Measurements from ENCODE around the gene IP6K2.

IP6K2 gene

GRCh38 chr3:48692551-48692950 is 24.5 kb downstream of the IP6K2 start:
- in situ Hi-C loops (cut with MboI; ENCODE audit: low sequenced_read_pairs), result no loop called here

- in situ Hi-C loops (cut with MboI; ENCODE audit: low sequenced_read_pairs), result no loop called here
Measured at GRCh38 chr3:48690846-48691458, 26.1 kb downstream of the IP6K2 start.

GRCh38 chr3:48689384-48689783 is 27.6 kb downstream of the IP6K2 start:
- in situ Hi-C loops (cut with MboI; ENCODE audit: low sequenced_read_pairs), result no loop called here

- in situ Hi-C loops (cut with MboI; ENCODE audit: low sequenced_read_pairs), result no loop called here
Measured at GRCh38 chr3:48688737-48689075, 28.3 kb downstream of the IP6K2 start.

GRCh38 chr3:48688032-48688736 is 28.8 kb downstream of the IP6K2 start:
- in situ Hi-C loops (cut with MboI; ENCODE audit: low sequenced_read_pairs), result no loop called here

GRCh38 chr3:48687220-48687678 is 29.8 kb downstream of the IP6K2 start:
- in situ Hi-C loops (cut with MboI; ENCODE audit: low sequenced_read_pairs), result no loop called here

- in situ Hi-C loops (cut with MboI; ENCODE audit: low sequenced_read_pairs), result no loop called here
Measured at GRCh38 chr3:48686538-48687219, 30.3 kb downstream of the IP6K2 start.

GRCh38 chr3:48685603-48686511 is 31.2 kb downstream of the IP6K2 start, which contains the start of gene NCKIPSD:
Gene NCKIPSD (minus strand): TSS chr3:48685915. CDS start chr3:48685807, 108 bp downstream.
- in situ Hi-C loops (cut with MboI; ENCODE audit: low sequenced_read_pairs), result no loop called here

GRCh38 chr3:48685293-48685602 is 31.8 kb downstream of the IP6K2 start:
- in situ Hi-C loops (cut with MboI; ENCODE audit: low sequenced_read_pairs), result no loop called here

- in situ Hi-C loops (cut with MboI; ENCODE audit: low sequenced_read_pairs), result no loop called here
Measured at GRCh38 chr3:48684480-48685143, 32.4 kb downstream of the IP6K2 start.

GRCh38 chr3:48684054-48684349 is 33.0 kb downstream of the IP6K2 start:
- in situ Hi-C loops (cut with MboI; ENCODE audit: low sequenced_read_pairs), result no loop called here

GRCh38 chr3:48682786-48683185 is 34.2 kb downstream of the IP6K2 start:
- in situ Hi-C loops (cut with MboI; ENCODE audit: low sequenced_read_pairs), result no loop called here

- in situ Hi-C loops (cut with MboI; ENCODE audit: low sequenced_read_pairs), result no loop called here
Measured at GRCh38 chr3:48681974-48682610, 34.9 kb downstream of the IP6K2 start.

- in situ Hi-C loops (cut with MboI; ENCODE audit: low sequenced_read_pairs), result no loop called here
Measured at GRCh38 chr3:48681541-48681880, 35.5 kb downstream of the IP6K2 start.

GRCh38 chr3:48680811-48681540 is 36.0 kb downstream of the IP6K2 start:
- in situ Hi-C loops (cut with MboI; ENCODE audit: low sequenced_read_pairs), result no loop called here

- in situ Hi-C loops (cut with MboI; ENCODE audit: low sequenced_read_pairs), result no loop called here
Measured at GRCh38 chr3:48679411-48680391, 37.3 kb downstream of the IP6K2 start.

- in situ Hi-C loops (cut with MboI; ENCODE audit: low sequenced_read_pairs), result no loop called here
Measured at GRCh38 chr3:48678566-48679380, 38.2 kb downstream of the IP6K2 start.

GRCh38 chr3:48678056-48678455 is 39.0 kb downstream of the IP6K2 start:
- in situ Hi-C loops (cut with MboI; ENCODE audit: low sequenced_read_pairs), result no loop called here
